Peyer's patch (tissue), 4 donors: ENCODE data around the gene ADGRL3.

Source experiments
- CTCF ChIP-seq, 6 experiments: fragments of 450-650 bp in 4 of 6; fragments of 200-600 bp in 2 of 6; sonication (generic) in 1 of 6; IDR thresholded peaks; one replicate each; pipeline ENCODE4 v1.5.1; 2017 to 2019; ENCODE audit warnings: antibody characterized with exemption in 6 of 6, mild to moderate bottlenecking in 3 of 6, moderate library complexity in 1 of 6
- POLR2A ChIP-seq, 2 donors: fragments of 450-650 bp; IDR thresholded peaks; one replicate each; pipeline ENCODE4 v1.5.1; 2017; ENCODE audit warnings: antibody characterized with exemption in 2 of 2, mild to moderate bottlenecking in 2 of 2, moderate library complexity in 2 of 2

GRCh38 chr4:62087706-62088105 is 887.6 kb downstream of the ADGRL3 start:
- TF ChIP-seq CTCF (IDR thresholded peaks at IDR 0.05) (no peak), POLR2A (IDR thresholded peaks at IDR 0.05) (no peak)
